Stimulated activated CD8-positive, alpha-beta memory T cell treated with anti-CD3 and anti-CD28 coated beads, Interleukin-4, amount 100 ng/mL, for 4 hours (primary cell): ENCODE results near the gene KANSL1L.

ENCODE experiments used
- DNase-seq, 2 donors: peaks; one replicate each; pipeline ENCODE4 v3.0.0-alpha.2; 2020; ENCODE audit warnings: low read depth in 2 of 2, low spot score in 1 of 2

Gene KANSL1L

DNA sequence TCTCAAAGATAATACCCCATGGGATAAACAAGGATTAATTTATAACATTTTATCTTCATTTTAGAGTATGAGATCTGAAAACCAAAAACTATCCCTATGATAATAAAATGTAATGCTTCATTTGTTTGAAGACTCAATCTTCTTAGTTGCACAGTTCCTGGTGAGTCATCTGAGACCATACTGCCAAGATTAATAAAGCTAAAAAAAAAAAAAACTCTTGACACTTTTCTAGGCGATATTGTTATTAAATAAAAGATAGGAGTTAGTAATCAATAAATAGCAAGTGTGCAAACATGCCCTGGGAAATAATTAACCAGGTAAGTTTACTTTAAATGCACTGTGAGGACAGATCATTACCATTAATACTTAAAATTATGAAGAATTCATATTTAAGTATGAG is 84.9 kb downstream of the KANSL1L start:
- no peak for DNase-seq

DNA sequence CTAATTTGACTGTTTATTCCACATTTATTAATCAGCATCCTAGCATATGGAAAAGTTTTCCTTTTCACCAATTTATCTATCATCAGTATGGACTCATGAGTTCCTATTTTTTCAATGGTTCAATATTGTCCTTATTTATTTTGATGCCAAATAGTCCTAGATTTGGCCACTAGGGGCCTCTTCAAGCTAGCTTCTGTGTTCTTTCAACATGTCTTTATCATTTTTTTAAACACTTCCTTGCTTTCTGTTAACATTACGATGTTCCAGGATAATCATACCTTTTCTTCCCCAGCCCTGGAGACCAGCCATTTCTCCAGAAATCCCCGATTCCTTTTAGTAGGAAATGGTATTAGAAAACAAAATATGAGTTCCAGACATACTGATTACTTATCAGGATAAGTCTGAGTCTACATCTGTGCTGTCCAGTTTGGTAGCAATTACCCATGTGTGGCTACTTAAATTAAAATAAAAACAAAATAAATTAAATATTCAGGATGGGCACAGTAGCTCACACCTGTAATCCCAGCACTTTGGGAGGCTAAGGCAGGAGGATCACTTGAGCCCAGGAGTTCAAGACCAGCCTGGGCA is 98.2 kb downstream of the KANSL1L start:
- no peak for DNase-seq

DNA sequence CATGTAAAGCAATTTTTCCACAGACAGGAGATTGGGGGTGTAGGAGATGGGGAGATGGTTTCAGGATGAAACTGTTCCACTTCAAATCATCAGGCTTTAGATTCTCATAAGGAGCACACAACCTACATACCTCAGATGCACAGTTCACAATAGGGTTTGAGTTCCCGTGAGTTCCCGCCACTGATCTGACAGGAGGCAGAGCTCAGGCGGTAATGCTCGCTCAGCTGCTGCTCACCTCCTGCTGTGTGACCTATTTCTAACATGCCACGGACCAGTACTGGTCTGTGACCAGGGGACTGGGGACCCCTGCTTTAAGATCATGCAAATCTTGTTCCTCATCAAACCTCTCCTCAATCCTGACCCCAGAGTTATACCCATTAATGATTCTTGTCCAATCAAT is 98.7 kb downstream of the KANSL1L start:
- DNase-seq, result no peak

DNA sequence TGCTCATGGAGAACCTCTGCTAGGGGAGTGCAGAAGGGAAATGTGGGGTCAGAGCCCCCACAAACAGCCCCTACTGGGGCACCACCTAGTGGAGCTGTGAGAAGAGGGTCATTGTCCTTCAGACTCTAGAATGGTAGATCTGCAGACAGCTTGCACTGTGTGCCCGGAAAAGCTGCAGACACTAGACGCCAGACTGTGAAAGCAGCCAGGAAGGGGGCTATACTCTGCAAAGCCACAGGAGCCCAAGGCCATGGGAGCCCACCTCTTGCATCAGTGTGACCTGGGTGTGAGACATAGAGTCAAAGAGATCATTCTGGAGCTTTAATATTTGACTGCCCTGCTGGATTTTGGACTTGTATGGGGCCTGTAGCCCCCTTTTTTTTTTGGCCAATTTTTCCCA is 107.9 kb downstream of the KANSL1L start:
- no peak for DNase-seq

DNA sequence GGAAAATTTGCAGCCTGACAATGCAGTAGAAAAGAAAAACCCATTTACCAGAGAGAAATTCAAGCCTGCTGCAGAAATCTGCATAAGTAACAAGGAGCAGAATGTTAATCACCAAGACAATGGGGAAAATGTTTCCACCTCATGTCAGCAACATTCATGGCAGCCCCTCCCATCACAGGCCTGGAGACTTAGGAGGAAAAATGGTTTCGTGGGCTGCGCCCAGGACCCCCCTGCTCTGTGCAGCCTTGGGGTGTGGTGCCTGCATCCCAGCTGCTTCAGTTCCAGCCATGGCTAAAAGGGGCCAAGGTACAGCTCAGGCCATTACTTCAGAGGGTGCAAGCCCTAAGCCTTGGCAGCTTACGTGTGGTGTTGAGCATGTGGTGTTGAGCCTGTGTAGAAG is 115.4 kb downstream of the KANSL1L start:
- DNase-seq, result no peak

DNA sequence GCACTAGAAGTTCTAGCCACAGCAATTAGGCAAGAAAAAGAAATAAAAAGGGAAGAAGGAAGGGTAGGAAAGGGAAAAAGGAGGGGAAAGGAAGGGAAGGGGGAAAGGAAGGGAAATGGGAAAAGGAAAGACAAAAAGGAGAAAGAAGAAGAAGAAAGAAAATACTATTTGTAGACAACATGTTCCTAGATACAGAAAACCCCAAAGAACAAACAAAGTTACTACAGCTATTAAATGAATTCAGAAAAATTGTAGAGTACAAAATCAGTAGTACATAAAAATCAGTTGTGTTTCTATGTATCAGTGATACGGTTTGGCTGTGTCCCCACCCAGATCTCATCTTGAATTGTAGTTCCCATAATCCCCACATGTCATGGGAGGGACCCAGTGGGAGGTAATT is 116.5 kb downstream of the KANSL1L start:
- DNase-seq, result no peak

DNA sequence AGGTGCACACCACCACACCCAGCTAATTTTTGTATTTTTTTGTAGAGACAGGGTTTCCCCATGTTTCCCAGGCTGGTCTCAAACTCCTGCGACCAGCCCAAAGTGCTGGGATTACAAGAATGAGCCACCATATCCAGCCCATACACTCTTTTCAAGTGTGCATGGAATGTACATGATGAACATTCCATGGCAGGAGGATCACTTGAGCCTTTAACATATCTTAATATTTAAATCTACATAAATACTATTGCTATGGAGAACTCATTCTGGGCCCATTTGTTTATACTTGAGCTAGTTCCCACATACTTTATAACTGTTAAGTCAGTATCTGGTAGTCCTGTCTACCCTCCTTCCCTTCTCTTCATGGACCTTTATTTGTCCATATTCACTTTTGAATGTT is 120.3 kb downstream of the KANSL1L start:
- no peak for DNase-seq

DNA sequence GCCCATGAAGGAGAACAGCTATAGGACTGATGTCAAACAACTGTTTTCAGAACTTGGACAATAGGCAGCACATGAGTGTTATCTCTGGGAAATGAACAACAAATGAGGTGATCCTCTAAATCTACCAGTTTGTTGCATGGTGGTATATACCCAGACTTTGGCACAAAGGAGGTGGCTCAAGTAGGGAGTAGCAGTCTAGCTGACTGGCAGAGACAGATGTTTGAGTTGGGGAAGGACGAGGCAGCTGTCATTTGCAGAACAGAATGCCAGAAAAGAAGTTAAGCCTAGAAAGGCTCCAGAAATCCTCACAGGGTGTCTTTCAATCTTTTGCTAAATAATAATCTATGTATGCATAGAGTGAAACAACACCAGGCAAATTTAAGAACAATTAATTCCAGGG is 121.4 kb downstream of the KANSL1L start:
- DNase-seq, result no peak

DNA sequence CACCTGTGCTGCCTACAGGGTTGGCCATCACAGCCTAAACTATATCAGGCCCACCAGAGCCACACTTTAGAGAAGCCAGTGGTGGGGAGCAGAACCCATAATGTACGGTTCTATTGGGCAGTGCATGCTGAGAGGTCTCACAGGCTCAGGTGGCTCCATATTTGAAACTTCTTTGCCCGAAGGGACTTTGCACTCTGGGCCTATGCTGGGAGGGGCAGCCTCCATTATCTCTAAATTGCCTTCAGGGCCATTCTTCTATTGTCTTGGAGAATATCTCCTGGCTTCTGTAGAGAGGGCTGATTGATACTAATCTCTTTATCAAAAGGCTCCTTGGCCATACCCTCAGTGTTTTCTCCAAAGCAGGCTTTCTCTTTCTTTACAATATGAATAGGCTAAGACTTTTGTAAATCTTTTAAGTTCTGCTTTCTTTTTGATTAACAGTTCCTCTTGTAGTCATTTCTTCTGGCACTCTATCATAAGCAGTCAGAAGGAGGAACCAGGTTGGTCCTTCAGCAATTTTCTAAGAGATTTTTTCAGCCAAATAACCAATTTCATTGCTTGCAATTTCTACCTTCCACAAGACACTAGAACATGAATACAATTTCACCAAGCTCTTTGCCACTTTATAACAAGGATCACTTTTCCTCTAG is 124.2 kb downstream of the KANSL1L start:
- DNase-seq, result no peak

DNA sequence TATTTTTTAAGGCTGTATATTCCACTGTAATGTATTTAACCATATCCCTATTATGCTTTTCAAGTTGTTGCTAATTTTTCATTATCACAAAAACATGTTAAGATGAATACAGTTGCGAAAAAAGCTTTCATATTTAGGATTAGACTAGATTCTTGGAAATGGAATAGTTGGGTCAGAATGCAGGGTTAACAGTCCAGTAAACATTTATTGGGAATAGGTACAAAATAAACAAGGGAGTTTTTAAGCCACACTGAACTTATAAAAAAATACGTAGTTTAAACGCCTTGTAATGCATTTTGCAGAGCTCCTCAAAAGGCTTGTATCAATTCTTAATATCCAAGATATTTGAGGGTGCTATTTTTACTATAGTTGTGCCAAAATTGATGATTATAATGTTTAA is 133.1 kb downstream of the KANSL1L start:
- DNase-seq, result no peak

DNA sequence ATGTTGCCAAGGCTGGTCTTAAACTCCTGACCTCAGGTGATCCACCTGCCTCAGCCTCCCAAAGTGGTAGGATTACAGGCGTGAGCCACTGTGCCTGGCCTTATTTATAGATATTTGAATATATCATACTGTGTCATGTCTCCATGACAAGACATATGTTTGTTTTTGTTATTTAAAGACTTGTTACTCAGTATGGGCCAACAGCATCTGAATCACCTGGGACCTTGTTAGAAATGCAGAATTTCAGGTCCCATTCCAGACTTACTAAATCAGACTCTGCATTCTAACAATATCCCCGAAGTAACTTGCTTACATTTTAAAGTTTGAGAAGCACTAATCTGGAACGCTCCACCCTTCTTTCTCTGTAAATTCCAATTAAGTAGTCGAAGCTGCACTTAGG is 135.5 kb downstream of the KANSL1L start:
- DNase-seq, result no peak

DNA sequence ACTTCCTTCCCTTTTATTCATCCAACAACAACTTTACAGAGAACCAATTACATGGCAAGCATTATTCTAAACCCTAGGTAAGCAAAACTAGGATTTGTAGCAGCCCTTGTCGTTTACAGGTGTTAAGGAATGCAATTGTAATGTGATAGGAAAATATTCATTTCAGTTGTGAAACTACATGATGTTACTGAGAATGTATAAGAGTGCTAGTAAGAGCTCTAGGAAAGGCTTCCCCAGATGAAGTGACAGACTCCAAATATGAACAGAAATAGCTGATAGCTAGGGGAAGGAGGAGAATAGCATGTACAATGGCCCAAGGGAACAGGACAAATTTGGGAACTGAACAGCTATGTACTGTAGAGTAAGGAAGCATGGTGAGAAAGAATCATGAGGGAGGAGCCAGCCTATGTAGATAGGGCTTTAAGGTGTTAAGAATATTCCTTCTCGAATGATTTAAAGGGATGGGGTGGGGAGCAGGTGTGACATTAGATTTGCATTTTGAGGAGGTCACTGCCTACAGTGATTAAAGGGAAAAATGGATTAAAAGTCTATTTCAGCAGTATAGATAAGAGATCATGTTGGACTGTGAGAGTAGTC is 137.0 kb downstream of the KANSL1L start:
- DNase-seq, result no peak

DNA sequence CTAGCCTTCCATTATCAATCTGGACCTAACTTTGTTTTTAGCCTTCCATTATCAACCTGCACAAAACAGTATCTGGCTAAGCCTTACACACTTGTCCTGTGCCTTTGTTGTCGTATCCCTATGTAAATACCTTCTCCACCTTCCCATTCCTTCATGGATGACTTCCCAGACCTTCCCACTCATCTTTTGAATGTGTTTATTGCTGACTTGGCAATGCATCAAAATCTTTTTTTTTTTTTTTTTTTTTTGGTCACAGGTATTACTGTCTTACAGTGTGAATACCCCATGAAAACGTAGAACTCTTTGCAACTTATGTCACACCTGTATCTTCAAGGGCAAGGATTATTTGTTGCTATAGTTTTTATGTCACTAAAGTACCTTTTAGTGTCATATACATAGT is 143.0 kb downstream of the KANSL1L start:
- no peak for DNase-seq

DNA sequence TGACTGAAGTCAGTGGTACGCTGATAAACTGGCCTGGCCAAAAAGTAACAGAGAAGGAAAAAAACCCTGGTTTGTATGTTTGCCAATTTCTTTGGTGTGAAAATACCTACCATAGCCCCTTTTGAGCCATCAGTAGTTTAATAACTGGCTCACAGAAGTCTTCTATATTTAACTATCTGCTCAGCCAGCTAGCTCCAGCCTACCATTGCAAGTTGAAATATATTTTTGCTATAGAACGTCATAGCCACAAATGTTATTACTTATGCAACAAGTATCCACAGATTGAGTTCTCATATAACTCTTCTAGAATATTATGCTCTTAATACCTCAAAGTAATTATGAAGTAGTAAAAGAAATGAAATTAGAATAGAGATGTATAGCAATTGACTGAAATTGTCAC is 143.6 kb downstream of the KANSL1L start:
- DNase-seq, result no peak

DNA sequence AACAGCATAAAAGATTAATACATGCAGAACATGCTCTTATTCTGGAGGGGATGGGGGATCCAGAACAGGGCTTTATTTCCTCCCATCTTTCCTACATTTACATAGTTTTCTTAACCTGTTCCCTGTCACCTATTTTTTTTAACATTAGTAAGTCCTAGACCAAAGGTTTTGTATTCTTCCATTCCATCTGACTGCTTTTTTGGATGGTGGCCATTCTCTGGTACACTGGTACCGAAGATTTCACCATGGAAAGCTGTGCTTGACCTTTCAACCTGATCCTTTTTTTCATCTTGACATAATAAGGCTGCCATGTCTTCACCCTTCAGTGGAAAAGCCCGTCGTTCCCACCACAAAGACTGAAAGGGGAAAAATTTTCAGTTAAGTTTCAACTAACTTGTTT is 148.4 kb downstream of the KANSL1L start:
- no peak for DNase-seq

DNA sequence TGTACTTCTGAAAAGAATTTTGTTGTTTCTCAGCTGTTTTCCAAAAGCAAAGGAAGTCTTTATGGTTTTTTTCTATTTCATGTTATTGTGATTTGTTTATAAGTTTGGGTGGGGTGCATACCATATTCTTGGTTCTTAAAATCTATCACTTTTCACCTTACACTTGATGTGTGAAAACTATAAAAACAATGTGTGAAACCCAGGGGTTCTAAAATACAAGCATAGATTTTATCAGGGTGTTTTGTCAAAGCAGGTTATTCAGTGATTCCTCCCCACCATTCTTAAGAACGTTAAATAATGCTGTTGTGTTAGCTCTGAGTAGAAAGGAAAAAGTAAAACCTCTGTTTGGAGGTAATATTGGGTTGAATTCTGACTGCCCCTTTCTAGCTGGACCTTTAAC is 151.1 kb downstream of the KANSL1L start:
- DNase-seq, result no peak

DNA sequence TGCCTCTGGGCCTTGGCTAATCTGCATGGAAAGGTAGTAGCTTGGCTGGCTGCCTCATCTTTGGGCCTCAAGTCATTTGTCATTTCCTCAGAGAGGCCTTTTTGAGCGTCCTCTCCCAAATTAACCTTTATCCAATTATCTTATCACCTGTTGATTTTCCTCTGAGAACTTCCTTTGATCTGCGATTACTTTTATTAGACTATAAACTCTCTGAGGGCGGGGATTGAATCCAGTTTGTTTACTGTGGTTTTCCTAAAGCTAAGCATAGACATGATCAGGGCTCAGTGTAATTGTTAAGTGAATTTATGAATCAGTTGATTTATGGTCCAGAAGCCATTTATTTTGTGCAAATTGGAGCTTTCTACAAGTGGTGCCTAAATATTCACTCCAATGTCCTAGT is 161.3 kb downstream of the KANSL1L start:
- DNase-seq, result no peak

DNA sequence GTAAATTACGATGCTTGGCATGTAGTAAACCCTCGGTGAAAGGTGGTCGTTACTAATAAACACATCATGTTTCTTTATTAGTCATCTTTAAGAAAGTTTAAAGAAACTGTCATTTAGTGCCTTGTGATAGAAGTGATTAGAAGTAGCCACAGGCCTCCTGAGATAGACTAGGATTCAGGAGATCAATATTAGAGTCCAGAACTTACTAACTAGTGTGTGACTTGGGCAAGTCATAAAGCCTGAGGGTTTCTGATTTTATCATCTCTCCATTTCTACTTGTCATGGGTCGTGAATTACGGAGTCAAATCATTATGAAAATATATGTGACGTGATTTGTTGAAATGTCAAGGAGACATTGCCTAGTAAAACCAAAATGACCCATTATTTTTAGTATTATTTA is 162.1 kb downstream of the KANSL1L start:
- DNase-seq, result no peak

DNA sequence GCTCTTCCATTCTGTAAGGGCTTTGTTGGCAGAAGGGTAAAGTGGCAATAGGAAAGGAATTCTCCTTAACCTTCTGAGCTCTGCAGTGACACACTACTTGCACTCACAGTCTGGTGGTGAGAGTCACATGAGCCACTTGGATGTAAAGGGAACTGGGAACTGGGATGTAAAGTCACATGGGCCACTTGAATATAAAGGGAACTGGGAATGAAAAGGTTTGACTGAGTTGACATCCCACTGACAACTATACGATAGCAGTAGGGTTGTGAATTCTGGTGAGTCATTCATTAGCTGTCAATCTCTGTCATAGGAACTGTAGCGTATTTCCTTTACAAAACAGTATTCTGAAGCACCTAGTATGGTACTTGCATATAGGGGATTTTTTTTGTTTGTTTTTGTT is 163.3 kb downstream of the KANSL1L start:
- no peak for DNase-seq

DNA sequence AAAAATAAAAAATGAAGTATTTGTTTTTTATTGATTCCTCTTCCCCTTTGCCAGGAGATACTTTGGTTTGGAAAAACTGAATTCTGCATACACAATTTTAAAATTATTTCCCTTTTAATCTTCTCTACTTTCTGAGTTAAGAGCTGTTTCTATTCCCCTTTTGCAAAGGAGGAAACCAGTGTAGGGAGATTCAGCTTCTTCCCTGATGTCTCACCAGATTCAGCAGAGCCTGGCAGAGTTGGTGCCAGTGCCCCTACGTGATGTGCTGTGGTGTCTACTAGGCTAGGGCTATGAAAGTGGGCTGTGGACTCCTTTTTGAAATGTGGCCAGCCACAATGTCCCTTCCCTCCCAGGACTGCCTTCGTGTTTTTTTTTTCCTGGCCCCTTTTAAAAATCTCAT is 166.3 kb downstream of the KANSL1L start:
- DNase-seq, result no peak

DNA sequence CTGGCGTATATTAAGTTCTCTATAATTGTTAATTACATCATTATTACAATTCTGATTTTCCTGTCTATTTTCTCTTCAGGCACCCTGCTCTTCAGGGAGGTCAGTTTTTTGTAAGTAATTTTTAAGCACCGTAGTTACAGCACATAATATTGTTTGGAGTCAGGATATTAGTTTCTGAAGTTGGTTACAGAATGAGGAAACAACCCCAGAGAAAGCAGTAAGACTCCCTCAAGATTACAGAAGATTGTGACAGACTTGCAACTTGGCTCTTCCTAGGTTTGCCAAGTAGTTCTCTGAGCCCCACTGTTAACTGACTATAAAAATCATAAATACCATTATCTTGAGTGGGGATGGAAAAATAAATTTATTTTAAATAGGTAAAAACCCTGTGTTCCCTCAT is 167.8 kb downstream of the KANSL1L start:
- no peak for DNase-seq

DNA sequence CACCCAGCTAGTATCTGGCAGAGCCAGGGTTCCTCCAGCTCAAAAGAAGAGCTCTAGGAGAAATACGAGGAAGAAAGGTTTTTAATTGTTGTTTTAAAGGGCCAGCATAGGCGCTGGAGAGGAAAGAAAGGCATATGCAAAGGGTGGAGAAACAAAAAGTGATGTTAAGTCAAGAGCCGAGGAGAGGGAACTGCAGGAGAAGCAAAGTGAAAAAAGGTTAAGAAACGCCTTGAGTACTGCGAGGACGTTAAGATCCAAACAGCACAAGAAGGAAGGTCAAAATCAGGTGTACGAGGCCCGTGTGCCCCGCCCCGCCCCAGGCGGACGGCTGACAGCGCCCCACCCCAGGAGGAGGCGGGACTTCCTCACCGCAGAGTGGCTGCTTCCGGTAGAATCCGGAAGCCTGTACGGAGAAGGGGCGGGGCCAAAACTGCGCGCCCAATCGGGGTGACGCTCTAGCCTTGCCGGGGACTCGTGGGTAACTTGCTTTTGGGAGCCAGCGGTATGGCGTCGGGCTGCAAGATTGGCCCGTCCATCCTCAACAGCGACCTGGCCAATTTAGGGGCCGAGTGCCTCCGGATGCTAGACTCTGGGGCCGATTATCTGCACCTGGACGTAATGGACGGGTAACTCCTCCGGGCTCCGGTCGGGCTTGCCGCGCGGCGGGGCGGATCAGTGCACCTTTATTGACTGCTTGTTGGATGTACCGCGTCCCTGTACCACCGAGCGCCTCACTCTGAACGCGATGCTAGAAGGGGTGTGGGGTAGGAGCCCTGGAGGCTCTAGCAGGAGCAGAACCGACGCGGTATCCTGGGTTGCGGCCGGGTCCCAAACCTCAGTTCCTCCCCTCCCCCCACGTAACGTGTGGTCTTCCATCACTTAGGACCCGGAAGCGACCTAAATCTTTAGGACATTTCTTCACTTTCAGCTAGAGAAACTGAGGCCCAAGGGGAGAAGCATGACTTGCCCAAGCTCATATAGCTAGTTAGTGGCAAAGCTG is 168.8 kb downstream of the KANSL1L start, which contains the start of gene RPE:
TSS of gene RPE (plus strand) at position 481 of the 1,000 bp plus-strand sequence. CDS start at position 505, 24 bp downstream.
- peak; percentile 95 for DNase-seq
